HepG2 (cell line): ENCODE data around the gene GLRX5. TPM values are rescaled to one million over a fixed set of nuclear protein-coding genes. Genes with fewer than 3 reads are reported as not detected.

Experiments
- ATAC-seq: fragments of 200-7000 bp; cut with Tn5 transposase; 3 replicates; pipeline ENCODE4 v1.9.1; 2020; ENCODE audit warnings: mild to moderate bottlenecking, moderate library complexity
- BruUV-seq: library from RNA; stranded (reverse); fragments of 400-500 nt; replicated peaks from 2 replicates; lab custom pipeline; 2021; lab: Mats Ljungman, UMichigan
- CTCF ChIA-PET: fragments of 300-600 bp; formaldehyde crosslinking; extraction: SDS; loops from one replicate; lab custom pipeline; 2021; ENCODE audit warnings: low total read pairs, inconsistent platforms, low intra/inter-chr PET ratio; lab: Yijun Ruan, JAX
- POLR2A ChIA-PET: fragments of 350-600 bp; sonication (Branson Sonifier 250); formaldehyde crosslinking; loops from one replicate; lab custom pipeline; 2020; ENCODE audit warnings: antibody characterized with exemption, inconsistent platforms; lab: Yijun Ruan, JAX
- DNase-seq: peaks from one replicate; pipeline ENCODE4 v3.0.0-alpha.2; 2015; ENCODE audit warnings: low spot score
- FAIRE-seq: peaks from 3 replicates; lab custom pipeline; 2011; peaks lifted over from hg19 to GRCh38; lab: Jason Lieb, UNC
- H2AFZ ChIP-seq: one replicate; pipeline ENCODE4 v1.6.1; 2011; ENCODE audit warnings: low read length, inconsistent platforms
- H3K27ac ChIP-seq: fragments of 300-600 bp; 3 replicates; pipeline ENCODE4 v1.8.0; 2011; ENCODE audit warnings: mixed run types, mild to moderate bottlenecking, mixed read lengths, low read length, inconsistent platforms; ENCODE audit not compliant: insufficient read depth; ENCODE audit errors: extremely low read length
- H3K27me3 ChIP-seq, 2 experiments: fragments of 200-600 bp in 1 of 2; 2 replicates in 1 of 2; 3 replicates in 1 of 2; pipeline versions ENCODE4 v1.6.0 to v1.8.0; 2011; ENCODE audit warnings: low read length in 2 of 2, mild to moderate bottlenecking in 2 of 2, moderate library complexity in 2 of 2, inconsistent platforms in 1 of 2; ENCODE audit not compliant: insufficient read depth in 2 of 2, control insufficient read depth in 1 of 2
- H3K36me3 ChIP-seq, 2 experiments: fragments of 200-600 bp in 1 of 2; replicated peaks in 1 of 2; 2 replicates in 1 of 2; 3 replicates in 1 of 2; pipeline versions ENCODE4 v1.5.1 to v1.8.0; 2011; ENCODE audit warnings: low read length in 2 of 2, inconsistent platforms in 1 of 2; ENCODE audit not compliant: insufficient read depth in 2 of 2, control insufficient read depth in 1 of 2
- H3K4me1 ChIP-seq: 2 replicates; pipeline ENCODE4 v1.5.1; 2012; ENCODE audit warnings: low read length, inconsistent platforms; ENCODE audit not compliant: insufficient read depth
- H3K4me2 ChIP-seq: 2 replicates; pipeline ENCODE4 v1.6.0; 2011; ENCODE audit warnings: low read depth, low read length, inconsistent platforms
- H3K4me3 ChIP-seq, 3 experiments: fragments of 200-600 bp in 1 of 3; sonication (generic), shearing (Covaris generic) in 1 of 3; replicated peaks in 1 of 3; 2 replicates each; pipeline ENCODE4 v1.5.1; 2011 to 2016; ENCODE audit warnings: low read length in 3 of 3, inconsistent platforms in 2 of 3, low read depth in 2 of 3, mild to moderate bottlenecking in 2 of 3, control low read depth in 1 of 3, mixed read lengths in 1 of 3; ENCODE audit not compliant: insufficient read depth in 1 of 3
- H3K79me2 ChIP-seq: one replicate; pipeline ENCODE4 v1.6.1; 2011; ENCODE audit warnings: low read length, inconsistent platforms; ENCODE audit not compliant: insufficient read depth
- H3K9ac ChIP-seq: 2 replicates; pipeline ENCODE4 v1.6.0; 2011; ENCODE audit warnings: mild to moderate bottlenecking, low read depth, low read length, inconsistent platforms; ENCODE audit not compliant: insufficient read depth
- H3K9me3 ChIP-seq: 2 replicates; pipeline ENCODE4 v1.5.1; 2012; ENCODE audit warnings: mild to moderate bottlenecking, low read length
- H4K20me1 ChIP-seq: 2 replicates; pipeline ENCODE4 v1.6.0; 2011; ENCODE audit warnings: inconsistent platforms, mild to moderate bottlenecking, low read length, moderate library complexity; ENCODE audit not compliant: insufficient read depth
- ASH2L ChIP-seq: fragments of 300-600, 200-600 bp; sonication (generic); IDR thresholded peaks from 2 replicates; pipeline ENCODE4 v1.7.0; 2017; ENCODE audit warnings: low read depth, mild to moderate bottlenecking, moderate library complexity, mixed read lengths, low read length; ENCODE audit not compliant: insufficient read length
- BHLHE40 ChIP-seq: IDR thresholded peaks from 2 replicates; pipeline ENCODE4 v1.6.1; 2011; ENCODE audit warnings: low read length, improper control_type of control experiment
- ERF ChIP-seq: IDR thresholded peaks from 2 replicates; pipeline ENCODE4 v1.6.1; 2018; ENCODE audit warnings: missing biosample characterization, missing genetic modification reagents
- KAT7 ChIP-seq: IDR thresholded peaks from 2 replicates; pipeline ENCODE4 v1.6.1; 2018; ENCODE audit warnings: borderline replicate concordance, missing compliant biosample characterization
- MIER3 ChIP-seq: IDR thresholded peaks from 2 replicates; pipeline ENCODE4 v1.6.1; 2016; ENCODE audit warnings: missing compliant biosample characterization, borderline replicate concordance
- MYNN ChIP-seq: sonication (generic); formaldehyde crosslinking; IDR thresholded peaks from 2 replicates; pipeline ENCODE4 v1.4.0; 2020; ENCODE audit warnings: mild to moderate bottlenecking, low read depth, missing genetic modification reagents
- THAP11 ChIP-seq: IDR thresholded peaks from 2 replicates; pipeline ENCODE4 v1.6.1; 2016; ENCODE audit warnings: missing biosample characterization, missing genetic modification reagents
- ZNF230 ChIP-seq: sonication (generic); formaldehyde crosslinking; IDR thresholded peaks from 2 replicates; pipeline ENCODE4 v1.4.0; 2020; ENCODE audit warnings: mild to moderate bottlenecking, missing genetic modification reagents
- ZNF263 ChIP-seq: sonication (generic); formaldehyde crosslinking; IDR thresholded peaks from 2 replicates; pipeline ENCODE4 v1.4.0; 2020; ENCODE audit warnings: missing genetic modification reagents
- ZNF354B ChIP-seq: sonication (generic); formaldehyde crosslinking; IDR thresholded peaks from 2 replicates; pipeline ENCODE4 v1.8.0; 2022; ENCODE audit warnings: mild to moderate bottlenecking, missing genetic modification reagents
- WGBS: methylation state at CpG from one replicate; pipeline ENCODE4 v1.1.6; 2017; ENCODE audit warnings: low lambda C conversion rate; 5-methylcytosine and 5-hydroxymethylcytosine counted together
- in situ Hi-C: cut with HindIII; loops from 2 replicates; pipeline ENCODE4 v1.10.0; 2017; ENCODE audit warnings: low pct_unique_long_range_greater_than_20kb; ENCODE audit not compliant: extremely low pct_ligation_motif_present
- intact Hi-C: fragments of 100-400 bp; cut with micrococcal nuclease; formaldehyde crosslinking; loops from one replicate; pipeline ENCODE4 v1.10.0; 2022; ENCODE audit not compliant: unreplicated experiment
- polyA plus RNA-seq, 8 experiments: library from polyadenylated mRNA; depleted of rRNA in 3 of 8; stranded (reverse) in 7 of 8; unstranded in 1 of 8; fragments of >200 nt; fragmentation: Illumina TruSeq in 4 of 8; extraction: Trizol in 4 of 8; gene quantifications; 2 replicates each; pipeline versions ENCODE4 v1.2.1 to v1.2.3, GENCODE V29; 2011 to 2016; ENCODE audit warnings: low read depth in 4 of 8, missing spikeins in 1 of 8, mixed read lengths in 1 of 8; ENCODE audit not compliant: insufficient read depth in 1 of 8
- total RNA-seq, 5 experiments: library from RNA; depleted of rRNA; stranded (reverse); fragments of >200 nt; fragmentation: Illumina TruSeq; extraction: Trizol; gene quantifications; 2 replicates each; pipeline ENCODE4 v1.2.3, GENCODE V29; 2016; ENCODE audit warnings: low read depth in 1 of 5
- TF ChIP-seq, protein P1 (sequence below): sonication (generic); formaldehyde crosslinking; IDR thresholded peaks from 2 replicates; pipeline ENCODE4 v1.8.0; 2022; ENCODE audit warnings: mild to moderate bottlenecking, missing genetic modification reagents, moderate library complexity
- TF ChIP-seq, protein P2 (sequence below): sonication (generic); formaldehyde crosslinking; IDR thresholded peaks from 2 replicates; pipeline ENCODE4 v1.5.0; 2020; ENCODE audit warnings: missing genetic modification reagents
- TF ChIP-seq, protein P3 (sequence below): sonication (generic); formaldehyde crosslinking; IDR thresholded peaks from 2 replicates; pipeline ENCODE4 v1.4.0; 2020; ENCODE audit warnings: missing genetic modification reagents
- TF ChIP-seq, protein P4 (sequence below): sonication (generic); formaldehyde crosslinking; IDR thresholded peaks from 2 replicates; pipeline ENCODE4 v1.4.0; 2020; ENCODE audit warnings: missing genetic modification reagents
- TF ChIP-seq, protein P5 (sequence below): sonication (generic); formaldehyde crosslinking; IDR thresholded peaks from 2 replicates; pipeline ENCODE4 v1.8.0; 2022; ENCODE audit warnings: mild to moderate bottlenecking, missing genetic modification reagents, moderate library complexity
- TF ChIP-seq, protein P6 (sequence below): IDR thresholded peaks from 2 replicates; pipeline ENCODE4 v1.6.1; 2016; ENCODE audit warnings: missing biosample characterization, missing genetic modification reagents, low read depth

The GLRX5 gene
- total and polyA plus RNA-seq, 2 of the 13 experiments (the other 11 are each of a cell fraction or from before 2014, with no cell fraction given): 122 to 146 TPM

DNA sequence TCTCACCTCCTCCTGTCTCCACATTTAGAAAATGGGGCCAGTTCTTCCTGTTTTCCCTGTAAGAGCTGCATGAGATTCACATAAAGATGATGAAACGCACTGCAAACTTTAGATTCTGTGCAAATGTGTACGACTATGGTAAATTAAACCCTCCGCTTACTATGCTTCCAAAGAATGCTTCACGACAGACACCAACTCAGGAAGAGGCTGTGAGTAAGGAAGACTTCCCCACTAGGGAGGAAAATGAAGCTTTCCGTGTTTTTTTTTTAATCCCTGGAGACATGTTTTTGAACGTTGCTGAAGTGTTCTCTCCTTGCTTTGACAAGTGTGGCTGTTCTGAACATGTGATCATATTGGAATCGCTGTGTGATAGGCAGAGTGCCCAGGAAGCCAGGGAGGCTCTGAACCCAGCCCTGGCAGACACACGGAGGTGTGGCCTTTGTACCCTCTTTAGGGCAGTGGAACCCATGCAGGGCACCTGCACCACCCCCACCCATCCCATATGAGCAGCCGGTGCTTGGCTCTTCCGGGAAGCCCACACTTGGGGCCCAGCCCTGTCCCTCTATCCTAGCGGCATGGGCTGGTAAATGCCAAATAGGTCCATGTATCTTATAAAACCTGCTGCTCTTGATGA is 10.9 kb upstream of the GLRX5 start:
- Histone ChIP-seq H3K4me1 (peaks cover 94% of the 10 kb centered on the region), H3K27ac (peak overlapping the region; percentile 99), H2AFZ (no peak overlapping the region), H3K4me2 (peak overlapping the region; percentile 95), H4K20me1 (no peaks in the 10 kb centered on the region), H3K9ac (peak overlapping the region; percentile 91), H3K27me3 (no peaks in the 10 kb centered on the region), H3K79me2 (peaks cover 23% of the 10 kb centered on the region), H3K4me3 (peak overlapping the region; percentile 30 to 65 (median 54)), H3K9me3 (no peaks in the 10 kb centered on the region), H3K36me3 (no peaks in the 10 kb centered on the region)
- DNase-seq: peak; percentile 79
- peak; percentile 76 for ATAC-seq
- ChIA-PET CTCF (interaction anchor here (1.1 kb wide), 1 partner anchor 82 kb away, joined by 3 read pairs; no protein-coding TSS in a partner anchor), POLR2A (interaction anchor here (1.2 to 6.2 kb wide), 19 partner anchors 8 to 92 kb away, joined by 3 to 129 read pairs (median 9); partner anchors contain the start of genes GLRX5 and SYNE3)
- intact Hi-C loops: loop anchor here (1.0 to 5.0 kb wide), 3 partner anchors 8 to 37 kb away; partner anchors contain the start of gene SYNE3
- FAIRE-seq: peak; percentile 57
- TSS peak; percentile 94 for BruUV-seq
- 1% methylated on average over 7 of the region's 11 CpGs for WGBS
- in situ Hi-C loops: no loop called here
- TF ChIP-seq ASH2L: peak; percentile 15
- TF ChIP-seq, protein P1, sequence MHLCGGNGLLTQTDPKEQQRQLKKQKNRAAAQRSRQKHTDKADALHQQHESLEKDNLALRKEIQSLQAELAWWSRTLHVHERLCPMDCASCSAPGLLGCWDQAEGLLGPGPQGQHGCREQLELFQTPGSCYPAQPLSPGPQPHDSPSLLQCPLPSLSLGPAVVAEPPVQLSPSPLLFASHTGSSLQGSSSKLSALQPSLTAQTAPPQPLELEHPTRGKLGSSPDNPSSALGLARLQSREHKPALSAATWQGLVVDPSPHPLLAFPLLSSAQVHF (CRISPR knock-in tag): no peak
- no peak for TF ChIP-seq MIER3 (CRISPR knock-in tag)
- no peak for TF ChIP-seq ERF
- TF ChIP-seq, protein P2, sequence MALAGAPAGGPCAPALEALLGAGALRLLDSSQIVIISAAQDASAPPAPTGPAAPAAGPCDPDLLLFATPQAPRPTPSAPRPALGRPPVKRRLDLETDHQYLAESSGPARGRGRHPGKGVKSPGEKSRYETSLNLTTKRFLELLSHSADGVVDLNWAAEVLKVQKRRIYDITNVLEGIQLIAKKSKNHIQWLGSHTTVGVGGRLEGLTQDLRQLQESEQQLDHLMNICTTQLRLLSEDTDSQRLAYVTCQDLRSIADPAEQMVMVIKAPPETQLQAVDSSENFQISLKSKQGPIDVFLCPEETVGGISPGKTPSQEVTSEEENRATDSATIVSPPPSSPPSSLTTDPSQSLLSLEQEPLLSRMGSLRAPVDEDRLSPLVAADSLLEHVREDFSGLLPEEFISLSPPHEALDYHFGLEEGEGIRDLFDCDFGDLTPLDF: 0 out of 2 replicates have a peak, but pooled peaks have one; percentile 11
- TF ChIP-seq, protein P3, sequence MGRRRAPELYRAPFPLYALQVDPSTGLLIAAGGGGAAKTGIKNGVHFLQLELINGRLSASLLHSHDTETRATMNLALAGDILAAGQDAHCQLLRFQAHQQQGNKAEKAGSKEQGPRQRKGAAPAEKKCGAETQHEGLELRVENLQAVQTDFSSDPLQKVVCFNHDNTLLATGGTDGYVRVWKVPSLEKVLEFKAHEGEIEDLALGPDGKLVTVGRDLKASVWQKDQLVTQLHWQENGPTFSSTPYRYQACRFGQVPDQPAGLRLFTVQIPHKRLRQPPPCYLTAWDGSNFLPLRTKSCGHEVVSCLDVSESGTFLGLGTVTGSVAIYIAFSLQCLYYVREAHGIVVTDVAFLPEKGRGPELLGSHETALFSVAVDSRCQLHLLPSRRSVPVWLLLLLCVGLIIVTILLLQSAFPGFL (CRISPR knock-in tag): no peak
- TF ChIP-seq, protein P4, sequence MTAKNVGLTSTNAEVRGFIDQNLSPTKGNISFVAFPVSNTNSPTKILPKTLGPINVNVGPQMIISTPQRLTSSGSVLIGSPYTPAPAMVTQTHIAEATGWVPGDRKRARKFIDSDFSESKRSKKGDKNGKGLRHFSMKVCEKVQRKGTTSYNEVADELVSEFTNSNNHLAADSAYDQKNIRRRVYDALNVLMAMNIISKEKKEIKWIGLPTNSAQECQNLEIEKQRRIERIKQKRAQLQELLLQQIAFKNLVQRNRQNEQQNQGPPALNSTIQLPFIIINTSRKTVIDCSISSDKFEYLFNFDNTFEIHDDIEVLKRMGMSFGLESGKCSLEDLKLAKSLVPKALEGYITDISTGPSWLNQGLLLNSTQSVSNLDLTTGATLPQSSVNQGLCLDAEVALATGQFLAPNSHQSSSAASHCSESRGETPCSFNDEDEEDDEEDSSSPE: no peak
- TF ChIP-seq THAP11 (CRISPR knock-in tag): peak; percentile 10; the same call in 1 of the 2 replicates
- TF ChIP-seq MYNN (CRISPR knock-in tag): no peak
- no peak for TF ChIP-seq KAT7 (CRISPR knock-in tag)
- no peak for TF ChIP-seq ZNF230 (CRISPR knock-in tag)
- TF ChIP-seq, protein P5, sequence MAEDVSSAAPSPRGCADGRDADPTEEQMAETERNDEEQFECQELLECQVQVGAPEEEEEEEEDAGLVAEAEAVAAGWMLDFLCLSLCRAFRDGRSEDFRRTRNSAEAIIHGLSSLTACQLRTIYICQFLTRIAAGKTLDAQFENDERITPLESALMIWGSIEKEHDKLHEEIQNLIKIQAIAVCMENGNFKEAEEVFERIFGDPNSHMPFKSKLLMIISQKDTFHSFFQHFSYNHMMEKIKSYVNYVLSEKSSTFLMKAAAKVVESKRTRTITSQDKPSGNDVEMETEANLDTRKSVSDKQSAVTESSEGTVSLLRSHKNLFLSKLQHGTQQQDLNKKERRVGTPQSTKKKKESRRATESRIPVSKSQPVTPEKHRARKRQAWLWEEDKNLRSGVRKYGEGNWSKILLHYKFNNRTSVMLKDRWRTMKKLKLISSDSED (CRISPR knock-in tag): no peak
- TF ChIP-seq, protein P6, sequence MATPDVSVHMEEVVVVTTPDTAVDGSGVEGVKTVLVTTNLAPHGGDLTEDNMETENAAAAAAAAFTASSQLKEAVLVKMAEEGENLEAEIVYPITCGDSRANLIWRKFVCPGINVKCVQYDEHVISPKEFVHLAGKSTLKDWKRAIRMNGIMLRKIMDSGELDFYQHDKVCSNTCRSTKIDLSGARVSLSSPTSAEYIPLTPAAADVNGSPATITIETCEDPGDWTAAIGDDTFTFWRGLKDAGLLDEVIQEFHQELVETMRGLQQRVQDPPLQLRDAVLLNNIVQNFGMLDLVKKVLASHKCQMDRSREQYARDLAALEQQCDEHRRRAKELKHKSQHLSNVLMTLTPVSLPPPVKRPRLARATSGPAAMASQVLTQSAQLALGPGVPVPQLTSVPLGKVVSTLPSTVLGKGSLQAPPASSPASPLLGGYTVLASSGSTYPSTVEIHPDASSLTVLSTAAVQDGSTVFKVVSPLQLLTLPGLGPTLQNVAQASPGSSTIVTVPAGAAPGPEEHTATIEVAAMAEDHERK (CRISPR knock-in tag): no peak
- TF ChIP-seq BHLHE40: no peak
- TF ChIP-seq ZNF354B (CRISPR knock-in tag): no peak
- no peak for TF ChIP-seq ZNF263 (CRISPR knock-in tag)
